IMR-90 (cell line): ENCODE data around the gene KRT73. TPM values are rescaled to one million over a fixed set of nuclear protein-coding genes. Genes with fewer than 3 reads are reported as not detected.

ENCODE experiments used
- ATAC-seq: fragments of 200-7000 bp; cut with Tn5 transposase; 2 replicates; pipeline ENCODE4 v1.9.1; 2020; ENCODE audit warnings: low read depth, mild to moderate bottlenecking, moderate library complexity
- BruUV-seq: library from RNA; stranded (reverse); fragments of 400-500 nt; replicated peaks from 2 replicates; lab custom pipeline; 2021; lab: Mats Ljungman, UMichigan
- CTCF ChIA-PET: fragments of 300-600 bp; formaldehyde crosslinking; extraction: SDS; loops from one replicate; lab custom pipeline; 2021; ENCODE audit warnings: antibody characterized with exemption; lab: Yijun Ruan, JAX
- POLR2A ChIA-PET: fragments of 300-600 bp; sonication (Branson Sonifier 250); formaldehyde crosslinking; loops from one replicate; lab custom pipeline; 2022; ENCODE audit warnings: antibody characterized with exemption; ENCODE audit not compliant: unreplicated experiment; lab: Charles Lee
- DNase-seq: peaks from one replicate; pipeline ENCODE4 v3.0.0; 2013
- H2AFZ ChIP-seq: replicated peaks from 2 replicates; pipeline ENCODE3; 2013; ENCODE audit warnings: low read length, mild to moderate bottlenecking; ENCODE audit not compliant: poor library complexity
- H2AK5ac ChIP-seq: 2 replicates; pipeline ENCODE4 v1.6.1; 2013; ENCODE audit warnings: low read depth, low read length, inconsistent platforms
- H2AK9ac ChIP-seq: replicated peaks from 2 replicates; pipeline ENCODE3; 2013; ENCODE audit warnings: mild to moderate bottlenecking, low read depth, low read length, moderate library complexity; ENCODE audit not compliant: poor library complexity
- H2BK120ac ChIP-seq: 2 replicates; pipeline ENCODE4 v1.6.1; 2013; ENCODE audit warnings: low read depth, low read length, inconsistent platforms
- H2BK15ac ChIP-seq: 3 replicates; pipeline ENCODE4 v1.6.1; 2013; ENCODE audit warnings: low read depth, low read length, inconsistent platforms
- H2BK20ac ChIP-seq: 2 replicates; pipeline ENCODE4 v1.6.1; 2013; ENCODE audit warnings: low read depth, mild to moderate bottlenecking, inconsistent platforms, low read length, moderate library complexity
- H2BK5ac ChIP-seq: 2 replicates; pipeline ENCODE4 v1.6.1; 2013; ENCODE audit warnings: mild to moderate bottlenecking, low read depth, low read length, inconsistent platforms; ENCODE audit not compliant: poor library complexity, severe bottlenecking
- H3K14ac ChIP-seq: replicated peaks from 2 replicates; pipeline ENCODE4 v1.6.1; 2013; ENCODE audit warnings: low read depth, low read length, inconsistent platforms
- H3K18ac ChIP-seq: 2 replicates; pipeline ENCODE4 v1.6.1; 2013; ENCODE audit warnings: low read depth, low read length, control low read depth
- H3K23ac ChIP-seq: 2 replicates; pipeline ENCODE4 v1.6.1; 2013; ENCODE audit warnings: low read depth, low read length, inconsistent platforms
- H3K27ac ChIP-seq: 2 replicates; pipeline ENCODE4 v1.5.1; 2013; ENCODE audit warnings: mild to moderate bottlenecking, control low read depth, low read length; ENCODE audit not compliant: insufficient read depth
- H3K27me3 ChIP-seq: 2 replicates; pipeline ENCODE4 v1.6.1; 2013; ENCODE audit warnings: low read length; ENCODE audit not compliant: control insufficient read depth, insufficient read depth
- H3K36me3 ChIP-seq: 2 replicates; pipeline ENCODE4 v1.6.1; 2013; ENCODE audit warnings: low read length, mixed read lengths; ENCODE audit not compliant: control insufficient read depth, insufficient read depth
- H3K4ac ChIP-seq: 2 replicates; pipeline ENCODE4 v1.6.1; 2013; ENCODE audit warnings: low read depth, low read length, inconsistent platforms
- H3K4me1 ChIP-seq: 2 replicates; pipeline ENCODE4 v1.6.1; 2013; ENCODE audit warnings: low read length, mixed read lengths; ENCODE audit not compliant: control insufficient read depth, insufficient read depth
- H3K4me2 ChIP-seq: 2 replicates; pipeline ENCODE4 v1.6.1; 2013; ENCODE audit warnings: low read depth, mild to moderate bottlenecking, control low read depth, low read length, moderate library complexity
- H3K4me3 ChIP-seq: 2 replicates; pipeline ENCODE4 v1.5.1; 2013; ENCODE audit warnings: low read depth, mild to moderate bottlenecking, control low read depth, low read length, moderate library complexity; ENCODE audit not compliant: insufficient read depth
- H3K56ac ChIP-seq: 2 replicates; pipeline ENCODE4 v1.6.1; 2013; ENCODE audit warnings: low read length, inconsistent platforms; ENCODE audit not compliant: insufficient read depth; ENCODE audit errors: extremely low read depth
- H3K79me1 ChIP-seq, 2 experiments: 2 replicates each; pipeline ENCODE4 v1.6.1; 2013; ENCODE audit warnings: low read length in 2 of 2, inconsistent platforms in 1 of 2, low read depth in 1 of 2
- H3K9ac ChIP-seq: 2 replicates; pipeline ENCODE4 v1.6.1; 2013; ENCODE audit warnings: low read depth, low read length, control low read depth
- H3K9me1 ChIP-seq: 2 replicates; pipeline ENCODE4 v1.6.1; 2013; ENCODE audit warnings: low read length, inconsistent platforms; ENCODE audit not compliant: insufficient read depth
- H3K9me3 ChIP-seq: 2 replicates; pipeline ENCODE4 v1.6.1; 2013; ENCODE audit warnings: low read length; ENCODE audit not compliant: control insufficient read depth, insufficient read depth
- H4K20me1 ChIP-seq: 2 replicates; pipeline ENCODE4 v1.6.1; 2013; ENCODE audit warnings: low read length, inconsistent platforms; ENCODE audit not compliant: insufficient read depth
- H4K5ac ChIP-seq: 2 replicates; pipeline ENCODE4 v1.6.1; 2013; ENCODE audit warnings: mild to moderate bottlenecking, low read depth, low read length, control low read depth
- H4K8ac ChIP-seq, 2 experiments: 2 replicates each; pipeline ENCODE4 v1.6.1; 2013; ENCODE audit warnings: low read depth in 2 of 2, low read length in 2 of 2, control low read depth in 1 of 2, inconsistent platforms in 1 of 2
- H4K91ac ChIP-seq: 2 replicates; pipeline ENCODE4 v1.6.1; 2013; ENCODE audit warnings: low read depth, low read length, inconsistent platforms; ENCODE audit not compliant: insufficient read depth
- MAFK ChIP-seq: IDR thresholded peaks from 2 replicates; pipeline ENCODE4 v1.6.1; 2012; ENCODE audit warnings: low read depth, low read length, improper control_type of control experiment
- MAZ ChIP-seq: IDR thresholded peaks from 2 replicates; pipeline ENCODE4 v1.6.1; 2012; ENCODE audit warnings: low read depth, mild to moderate bottlenecking, low read length, improper control_type of control experiment, moderate library complexity, borderline replicate concordance
- POLR2A ChIP-seq: IDR thresholded peaks from 2 replicates; pipeline ENCODE4 v1.6.1; 2012; ENCODE audit warnings: mild to moderate bottlenecking, low read depth, low read length
- WGBS, 2 experiments: methylation state at CpG; one replicate each; pipeline versions ENCODE4 v1.1.5 to v1.1.7; 2013; ENCODE audit warnings: missing lambda C conversion rate in 2 of 2; ENCODE audit not compliant: insufficient read length in 1 of 2; ENCODE audit errors: extremely low coverage in 2 of 2; 5-methylcytosine and 5-hydroxymethylcytosine counted together
- dilution Hi-C: fragments of 300-500 bp; cut with HindIII; formaldehyde crosslinking; loops from one replicate; pipeline ENCODE4 v1.14.3; 2018; ENCODE audit warnings: low sequenced_read_pairs; ENCODE audit not compliant: unreplicated experiment
- in situ Hi-C: fragments of 300-500 bp; cut with MboI; formaldehyde crosslinking; loops from 3 replicates; pipeline ENCODE4 v1.14.3; 2019; ENCODE audit warnings: low sequenced_read_pairs, inconsistent platforms, mixed read lengths
- intact Hi-C: fragments of 100-400 bp; cut with micrococcal nuclease; formaldehyde crosslinking; loops from 2 replicates; pipeline ENCODE4 v1.10.0; 2022
- polyA plus RNA-seq, 3 experiments: library from polyadenylated mRNA; depleted of rRNA; stranded (reverse); fragments of >200 nt; gene quantifications; 2 replicates each; pipeline ENCODE4 v1.2.3, GENCODE V29; 2012; ENCODE audit warnings: low replicate concordance in 1 of 3
- total RNA-seq: library from RNA; depleted of rRNA; stranded (reverse); fragments of >200 nt; gene quantifications from 2 replicates; pipeline ENCODE4 v1.2.3, GENCODE V29; 2012

KRT73 gene
- total and polyA plus RNA-seq, 2 of the 4 experiments (the other 2 are of a cell fraction): not detected

DNA sequence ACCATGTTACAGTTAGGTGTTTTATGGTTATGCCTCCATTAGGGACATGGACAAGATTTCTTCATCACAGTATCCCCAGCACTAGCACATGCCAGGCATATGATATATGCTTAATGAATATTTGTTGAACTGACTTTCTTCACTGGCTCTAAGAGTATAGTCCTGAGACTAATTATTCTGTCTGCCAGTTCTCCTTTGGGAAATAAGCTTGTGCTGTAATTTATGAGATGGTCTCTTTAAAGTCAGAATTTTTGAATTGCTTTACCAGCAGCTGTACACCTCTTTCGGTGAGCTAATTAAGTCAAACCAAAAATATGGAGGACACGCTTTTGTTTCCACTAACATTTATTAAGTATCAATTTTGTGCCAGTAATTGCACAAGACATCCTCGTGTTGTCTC, 12.3 kb downstream of the KRT73 start:
- H2AFZ ChIP-seq: no peak overlapping the region
- no TSS peak for BruUV-seq
- H2BK5ac ChIP-seq: no peak overlapping the region
- H3K27me3 ChIP-seq: peaks cover 41% of the 10 kb centered on the region
- H2AK9ac ChIP-seq: no peak overlapping the region
- ChIA-PET CTCF (no interaction called here), POLR2A (no interaction called here)
- H3K18ac ChIP-seq: no peak overlapping the region
- H3K27ac ChIP-seq: no peak overlapping the region
- H4K8ac ChIP-seq: no peak overlapping the region
- H3K4me2 ChIP-seq: no peak overlapping the region
- H3K23ac ChIP-seq: no peak overlapping the region
- in situ Hi-C loops: no loop called here
- no peak overlapping the region for H2AK5ac ChIP-seq
- no peaks in the 10 kb centered on the region for H3K36me3 ChIP-seq
- no peaks in the 10 kb centered on the region for H3K79me1 ChIP-seq
- H2BK120ac ChIP-seq: no peak overlapping the region
- no peak overlapping the region for H4K91ac ChIP-seq
- dilution Hi-C loops: no loop called here
- H3K9me1 ChIP-seq: no peaks in the 10 kb centered on the region
- H3K14ac ChIP-seq: no peak overlapping the region
- H3K4me3 ChIP-seq: no peak overlapping the region
- no peaks in the 10 kb centered on the region for H3K4me1 ChIP-seq
- ATAC-seq: no peak
- intact Hi-C loops: no loop called here
- TF ChIP-seq POLR2A: no peak
- no peak for TF ChIP-seq MAFK
- no peak for TF ChIP-seq MAZ
- WGBS, 2 experiments: no CpG with 5 or more reads among the region's 3 CpGs
- no peak overlapping the region for H2BK20ac ChIP-seq
- no peak overlapping the region for H3K56ac ChIP-seq
- H3K4ac ChIP-seq: no peak overlapping the region
- H4K5ac ChIP-seq: no peak overlapping the region
- H4K20me1 ChIP-seq: no peaks in the 10 kb centered on the region
- H3K9me3 ChIP-seq: no peaks in the 10 kb centered on the region
- DNase-seq: no peak
- no peak overlapping the region for H3K9ac ChIP-seq
- no peak overlapping the region for H2BK15ac ChIP-seq
